Natural killer cell (primary cell): ENCODE measurements around the gene FOXC2. TPM values are rescaled to one million over a fixed set of nuclear protein-coding genes. Genes with fewer than 3 reads are reported as not detected.

Experiments
- ATAC-seq, 3 donors: fragments of 150-1000 bp in 2 of 3; fragments of 200-7000 bp in 1 of 3; cut with Tn5 transposase; 1 replicate in 1 of 3; 2 replicates in 2 of 3; pipeline ENCODE4 v1.10.0; 2021; ENCODE audit warnings: mild to moderate bottlenecking in 2 of 3, moderate library complexity in 2 of 3
- DNase-seq, 2 donors: peaks; one replicate each; pipeline versions ENCODE4 v3.0.0 to v3.0.0-alpha.2; 2013 to 2021; ENCODE audit warnings: mixed read lengths in 1 of 2
- H3K27ac ChIP-seq: one replicate; pipeline ENCODE4 v1.5.1; 2013; ENCODE audit warnings: mild to moderate bottlenecking, low read length
- H3K27me3 ChIP-seq: one replicate; pipeline ENCODE4 v1.6.1; 2013; ENCODE audit warnings: low read length; ENCODE audit not compliant: control insufficient read depth, insufficient read depth
- H3K36me3 ChIP-seq: one replicate; pipeline ENCODE4 v1.6.1; 2013; ENCODE audit warnings: low read length; ENCODE audit not compliant: control insufficient read depth, insufficient read depth
- H3K4me1 ChIP-seq: one replicate; pipeline ENCODE4 v1.6.1; 2013; ENCODE audit warnings: low read length; ENCODE audit not compliant: control insufficient read depth, insufficient read depth
- H3K4me3 ChIP-seq: one replicate; pipeline ENCODE4 v1.5.1; 2013; ENCODE audit warnings: low read length
- H3K9me3 ChIP-seq: one replicate; pipeline ENCODE4 v1.6.1; 2013; ENCODE audit warnings: low read length; ENCODE audit not compliant: control insufficient read depth, insufficient read depth
- H3K27ac Mint-ChIP-seq, 2 donors: one replicate each; pipeline ENCODE4 v1.8.0; 2022; ENCODE audit warnings: mild to moderate bottlenecking in 2 of 2, mixed read lengths in 2 of 2, moderate library complexity in 1 of 2
- H3K27me3 Mint-ChIP-seq, 2 donors: one replicate each; pipeline ENCODE4 v1.8.0; 2022; ENCODE audit warnings: low read depth in 2 of 2, mixed read lengths in 2 of 2
- H3K36me3 Mint-ChIP-seq: one replicate; pipeline ENCODE4 v1.8.0; 2022; ENCODE audit warnings: mixed read lengths
- H3K4me1 Mint-ChIP-seq, 2 donors: one replicate each; pipeline ENCODE4 v1.8.0; 2022; ENCODE audit warnings: mixed read lengths in 2 of 2
- H3K4me3 Mint-ChIP-seq: one replicate; pipeline ENCODE4 v1.8.0; 2022; ENCODE audit warnings: mild to moderate bottlenecking, moderate library complexity, mixed read lengths
- H3K9me3 Mint-ChIP-seq, 2 donors: one replicate each; pipeline ENCODE4 v1.8.0; 2022; ENCODE audit warnings: mixed read lengths in 2 of 2
- CTCF ChIP-seq: fragments of 200-600 bp; IDR thresholded peaks from one replicate; pipeline ENCODE4 v1.8.0; 2022; ENCODE audit warnings: antibody characterized with exemption
- WGBS: methylation state at CpG from one replicate; pipeline ENCODE4 v1.1.7; 2013; ENCODE audit warnings: missing lambda C conversion rate; ENCODE audit not compliant: insufficient coverage; 5-methylcytosine and 5-hydroxymethylcytosine counted together
- intact Hi-C: fragments of 100-400 bp; cut with micrococcal nuclease; formaldehyde crosslinking; loops from one replicate; pipeline ENCODE4 v1.14.2; 2022
- total RNA-seq, 4 donors: library from RNA; stranded (reverse); fragments of 120-200 nt in 1 of 4; gene quantifications; one replicate each; pipeline versions ENCODE4 v1.2.3 to v1.2.4, GENCODE V29; 2013 to 2022

FOXC2 gene
- total RNA-seq, 3 donors from 2014 or later (not counting 1 experiment from before 2014, with no cell fraction given): 0.14 TPM; not detected in 2

DNA sequence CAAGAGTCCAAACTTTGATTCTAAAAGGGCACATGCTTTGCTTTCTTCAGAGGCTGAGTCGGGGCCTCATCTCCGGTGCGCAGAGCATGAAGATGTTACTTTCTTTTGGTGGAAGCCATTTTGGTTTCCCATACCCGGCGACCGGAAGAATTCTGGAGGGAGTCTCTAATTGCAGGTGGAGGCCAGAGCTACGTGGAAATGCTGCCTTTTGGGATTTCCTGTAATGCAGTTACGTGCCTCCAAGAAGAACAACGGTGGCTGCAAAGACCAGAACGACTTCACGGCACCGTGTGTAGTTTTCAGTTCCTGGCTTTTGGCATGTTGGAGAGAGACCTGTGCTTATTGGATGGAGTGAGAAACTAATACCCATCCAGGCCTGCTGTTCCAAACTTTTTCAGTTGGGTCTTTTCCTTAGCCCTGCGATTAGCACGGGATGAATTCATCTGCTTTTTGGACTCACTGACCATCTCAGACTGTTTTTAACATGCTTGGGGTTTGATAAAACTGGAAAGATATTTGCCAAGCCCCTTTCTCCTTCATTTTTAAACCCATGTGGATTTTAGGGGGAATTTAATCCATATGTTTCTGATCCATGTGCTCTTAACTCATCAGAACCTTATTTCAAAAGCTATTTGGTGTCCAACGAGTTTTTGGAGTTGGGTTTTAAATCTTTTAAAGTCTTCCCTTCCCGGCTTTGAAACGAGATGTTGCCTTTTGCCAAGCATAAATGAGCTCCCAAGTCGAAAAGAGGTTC, 30.7 kb downstream of the FOXC2 start:
- no peak for DNase-seq
- H3K27ac Mint-ChIP-seq: no peak overlapping the region
- no peaks in the 10 kb centered on the region for H3K36me3 Mint-ChIP-seq
- Histone ChIP-seq H3K4me1 (no peaks in the 10 kb centered on the region), H3K27me3 (peaks cover 4% of the 10 kb centered on the region), H3K9me3 (no peaks in the 10 kb centered on the region), H3K4me3 (no peak overlapping the region), H3K36me3 (no peaks in the 10 kb centered on the region), H3K27ac (no peak overlapping the region)
- 89% methylated on average over 18 of the region's 18 CpGs for WGBS
- no peaks in the 10 kb centered on the region for H3K9me3 Mint-ChIP-seq
- intact Hi-C loops: no loop called here
- peaks cover 25 to 50% of the 10 kb centered on the region in 2 donors for H3K27me3 Mint-ChIP-seq
- no peak for ATAC-seq
- H3K4me1 Mint-ChIP-seq: no peaks in the 10 kb centered on the region
- no peak overlapping the region for H3K4me3 Mint-ChIP-seq
- TF ChIP-seq CTCF: no peak

DNA sequence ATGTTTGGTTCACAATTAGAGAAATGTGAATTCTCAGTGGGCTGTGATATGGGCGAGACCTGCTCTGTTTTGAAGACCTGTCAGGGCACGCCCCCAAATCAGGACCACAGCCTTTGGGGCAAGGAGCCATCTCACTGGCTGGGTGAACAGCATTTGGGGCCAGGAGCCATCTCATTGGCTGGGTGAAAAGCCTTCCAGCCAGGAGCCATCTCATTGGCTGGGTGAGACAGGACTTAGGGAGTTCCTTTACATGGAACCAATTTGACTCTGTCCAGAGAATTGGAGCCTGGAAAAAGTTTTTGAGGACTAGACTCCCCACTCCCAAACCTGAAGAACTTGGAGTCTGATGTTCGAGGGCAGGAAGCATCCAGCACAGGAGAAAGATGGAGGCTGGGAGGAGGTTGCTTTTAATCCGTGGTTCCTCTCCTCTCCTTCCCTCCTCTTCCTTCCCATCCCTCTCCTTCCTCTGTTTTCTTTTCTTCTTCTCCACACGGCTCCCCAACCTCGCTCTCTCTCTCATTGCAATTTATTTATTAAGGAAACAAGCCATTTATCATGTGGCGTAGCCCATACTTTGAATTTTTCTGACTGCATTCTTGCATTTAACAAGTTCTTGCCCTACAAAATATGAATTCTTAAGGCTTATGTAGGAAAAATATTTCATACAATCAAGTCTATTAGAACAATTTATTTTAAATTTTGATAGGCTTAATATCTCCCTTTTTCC, 31.4 kb downstream of the FOXC2 start:
- ATAC-seq (no peak), DNase-seq (no peak)
- no peaks in the 10 kb centered on the region for H3K4me1 ChIP-seq
- intact Hi-C loops: no loop called here
- no peak overlapping the region for H3K4me3 Mint-ChIP-seq
- 53% methylated on average over 4 of the region's 7 CpGs for WGBS
- no peak overlapping the region for H3K4me3 ChIP-seq
- no peaks in the 10 kb centered on the region for H3K9me3 ChIP-seq
- H3K4me1 Mint-ChIP-seq: no peaks in the 10 kb centered on the region
- H3K27me3 Mint-ChIP-seq: peaks cover 25 to 53% of the 10 kb centered on the region in 2 donors
- H3K27me3 ChIP-seq: peaks cover 4% of the 10 kb centered on the region
- H3K36me3 ChIP-seq: no peaks in the 10 kb centered on the region
- no peak overlapping the region for H3K27ac Mint-ChIP-seq
- H3K36me3 Mint-ChIP-seq: no peaks in the 10 kb centered on the region
- no peak overlapping the region for H3K27ac ChIP-seq
- TF ChIP-seq CTCF: no peak
- H3K9me3 Mint-ChIP-seq: no peaks in the 10 kb centered on the region

GRCh38 chr16:86598607-86599565, 32.3 kb downstream of the FOXC2 start:
- no peak for ATAC-seq
- Histone ChIP-seq H3K4me3 (no peak overlapping the region), H3K27me3 (no peaks in the 10 kb centered on the region), H3K27ac (no peak overlapping the region), H3K9me3 (no peaks in the 10 kb centered on the region), H3K4me1 (no peaks in the 10 kb centered on the region), H3K36me3 (no peaks in the 10 kb centered on the region)
- 29% methylated on average over 18 of the region's 22 CpGs for WGBS
- Mint-ChIP-seq H3K27ac (no peak overlapping the region), H3K27me3 (peaks cover 21 to 45% of the 10 kb centered on the region in 2 donors), H3K4me3 (no peak overlapping the region), H3K9me3 (no peaks in the 10 kb centered on the region), H3K4me1 (no peaks in the 10 kb centered on the region), H3K36me3 (no peaks in the 10 kb centered on the region)
- DNase-seq: no peak
- intact Hi-C loops: no loop called here
- no peak for TF ChIP-seq CTCF
